ENCODE results near the gene DNM2. TPM values are rescaled to one million over a fixed set of nuclear protein-coding genes. Genes with fewer than 3 reads are reported as not detected.

Gene DNM2
- total RNA-seq, 1 experiment from 2014 or later, result 188 TPM

DNA sequence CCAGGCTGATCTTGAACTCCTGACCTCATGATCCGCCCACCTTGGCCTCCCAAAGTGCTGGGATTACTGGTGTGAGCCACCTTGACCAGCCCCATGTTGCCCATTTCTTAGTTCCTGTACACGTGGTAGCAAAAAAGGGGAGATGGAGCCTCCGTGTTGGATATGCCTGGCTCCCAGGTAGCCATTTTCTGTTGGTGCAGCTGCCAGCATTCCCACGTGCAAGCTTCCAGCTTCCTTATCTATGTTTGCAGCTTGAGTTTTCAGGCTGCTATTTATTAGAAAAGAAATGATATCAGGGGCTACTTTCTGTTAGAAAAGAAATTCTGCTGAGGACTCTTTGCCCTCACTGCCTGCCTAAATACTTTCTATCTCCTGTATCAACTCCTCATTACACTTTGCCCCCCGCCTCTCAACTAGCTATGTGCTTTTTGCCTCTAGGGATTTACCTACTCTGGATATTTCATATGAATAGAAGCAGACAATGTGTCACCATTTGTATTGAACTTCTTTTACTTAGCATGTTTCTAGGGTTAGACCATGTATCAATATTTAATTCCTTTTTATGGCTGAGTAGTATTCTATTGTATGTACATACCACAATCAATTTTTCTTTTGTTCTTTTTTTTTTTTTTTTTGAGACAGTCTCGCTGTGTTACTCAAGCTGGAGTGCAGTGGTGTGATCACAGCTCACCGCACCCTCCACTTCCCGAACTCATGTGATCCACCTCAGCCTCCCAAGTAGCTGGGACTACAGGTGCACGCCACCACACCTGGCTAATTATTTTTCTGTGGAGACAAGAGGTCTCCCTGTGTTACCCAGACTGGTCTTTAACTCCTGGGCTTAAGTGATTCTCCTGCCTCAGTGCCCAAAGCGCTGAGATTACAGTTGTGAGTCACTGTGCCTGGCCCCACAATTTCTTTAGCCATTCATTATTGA is 121.5 kb downstream of the DNM2 start:
- peaks cover 17% of the 10 kb centered on the region; the same call in 1 of the 2 replicates for H3F3A ChIP-seq (ENCODE audit: insufficient read depth, low read depth)
- H2AFZ ChIP-seq, result no peak overlapping the region
- H3K9me2 ChIP-seq (ENCODE audit: insufficient read depth), result no peaks in the 10 kb centered on the region
- no TSS peak for BruUV-seq (replicated peaks)
- H3K4me1 ChIP-seq (replicated peaks; ENCODE audit: insufficient read depth), result peaks cover 13% of the 10 kb centered on the region
- intact Hi-C loops (cut with micrococcal nuclease; ENCODE audit: unreplicated experiment), result no loop called here
- no peaks in the 10 kb centered on the region for H3K27me3 ChIP-seq (ENCODE audit: insufficient read depth, low read depth)
- no peak for DNase-seq
- no peaks in the 10 kb centered on the region for H3K36me3 ChIP-seq (ENCODE audit: low read depth)
- peaks cover 10% of the 10 kb centered on the region; the same call in 1 of the 2 replicates for H3K79me2 ChIP-seq (ENCODE audit: low read depth)
- no peaks in the 10 kb centered on the region for H3K9me3 ChIP-seq (ENCODE audit: insufficient read depth, low read depth)
- ChIA-PET CTCF (interaction anchor here (0.6 to 2.1 kb wide), 2 partner anchors 25 to 302 kb away, joined by 3 to 4 read pairs; no protein-coding TSS in a partner anchor), POLR2A (ENCODE audit: unreplicated experiment) (no interaction called here)
- no peak overlapping the region for H3K4me3 ChIP-seq
- no peak overlapping the region for H3K27ac ChIP-seq
- TF ChIP-seq, protein P1, sequence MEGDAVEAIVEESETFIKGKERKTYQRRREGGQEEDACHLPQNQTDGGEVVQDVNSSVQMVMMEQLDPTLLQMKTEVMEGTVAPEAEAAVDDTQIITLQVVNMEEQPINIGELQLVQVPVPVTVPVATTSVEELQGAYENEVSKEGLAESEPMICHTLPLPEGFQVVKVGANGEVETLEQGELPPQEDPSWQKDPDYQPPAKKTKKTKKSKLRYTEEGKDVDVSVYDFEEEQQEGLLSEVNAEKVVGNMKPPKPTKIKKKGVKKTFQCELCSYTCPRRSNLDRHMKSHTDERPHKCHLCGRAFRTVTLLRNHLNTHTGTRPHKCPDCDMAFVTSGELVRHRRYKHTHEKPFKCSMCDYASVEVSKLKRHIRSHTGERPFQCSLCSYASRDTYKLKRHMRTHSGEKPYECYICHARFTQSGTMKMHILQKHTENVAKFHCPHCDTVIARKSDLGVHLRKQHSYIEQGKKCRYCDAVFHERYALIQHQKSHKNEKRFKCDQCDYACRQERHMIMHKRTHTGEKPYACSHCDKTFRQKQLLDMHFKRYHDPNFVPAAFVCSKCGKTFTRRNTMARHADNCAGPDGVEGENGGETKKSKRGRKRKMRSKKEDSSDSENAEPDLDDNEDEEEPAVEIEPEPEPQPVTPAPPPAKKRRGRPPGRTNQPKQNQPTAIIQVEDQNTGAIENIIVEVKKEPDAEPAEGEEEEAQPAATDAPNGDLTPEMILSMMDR (conservative IDR thresholded peaks at IDR 0.05), result no peak
- no peak for TF ChIP-seq EZH2 (IDR thresholded peaks at IDR 0.05; ENCODE audit: low read depth)
- no peak overlapping the region for H3K4me2 ChIP-seq
- no peaks in the 10 kb centered on the region for H4K20me1 ChIP-seq (ENCODE audit: insufficient read depth)

DNA sequence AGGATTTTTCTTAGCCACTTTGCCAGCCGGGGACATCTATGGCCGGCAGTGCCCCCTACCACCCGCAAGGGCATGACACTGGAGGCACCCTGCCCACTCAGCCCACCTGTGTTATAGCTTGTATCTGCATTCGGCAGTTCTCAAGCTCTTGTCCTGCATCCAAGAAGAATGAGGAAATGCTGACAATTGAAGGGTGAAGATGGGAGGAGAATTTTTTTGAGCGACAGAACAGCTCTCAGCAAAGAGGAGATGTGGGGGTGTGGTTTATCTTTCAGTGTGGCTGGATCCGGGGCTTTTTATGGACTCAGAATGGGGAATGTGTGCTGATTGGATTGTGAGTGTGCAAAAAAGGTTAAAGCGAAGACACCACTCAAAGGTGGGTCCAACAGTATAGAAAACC is 124.9 kb downstream of the DNM2 start:
- H3F3A ChIP-seq (ENCODE audit: insufficient read depth, low read depth), result no peaks in the 10 kb centered on the region
- no peaks in the 10 kb centered on the region for H3K9me3 ChIP-seq (ENCODE audit: insufficient read depth, low read depth)
- intact Hi-C loops (cut with micrococcal nuclease; ENCODE audit: unreplicated experiment), result no loop called here
- H3K4me2 ChIP-seq, result no peak overlapping the region
- no peaks in the 10 kb centered on the region for H4K20me1 ChIP-seq (ENCODE audit: insufficient read depth)
- POLR2A ChIA-PET (ENCODE audit: unreplicated experiment), result no interaction called here
- CTCF ChIA-PET, result no interaction called here
- no peak overlapping the region for H3K4me3 ChIP-seq
- H2AFZ ChIP-seq, result no peak overlapping the region
- no peaks in the 10 kb centered on the region for H3K79me2 ChIP-seq (ENCODE audit: low read depth)
- no peak overlapping the region for H3K27ac ChIP-seq
- BruUV-seq (replicated peaks), result no TSS peak
- H3K9me2 ChIP-seq (ENCODE audit: insufficient read depth), result no peaks in the 10 kb centered on the region
- TF ChIP-seq, protein P1 (conservative IDR thresholded peaks at IDR 0.05), result no peak
- TF ChIP-seq EZH2 (IDR thresholded peaks at IDR 0.05; ENCODE audit: low read depth), result no peak
- DNase-seq, result peak in 1 of 2 experiments; percentile 21
- no peaks in the 10 kb centered on the region for H3K27me3 ChIP-seq (ENCODE audit: insufficient read depth, low read depth)
- no peaks in the 10 kb centered on the region for H3K36me3 ChIP-seq (ENCODE audit: low read depth)
- no peaks in the 10 kb centered on the region for H3K4me1 ChIP-seq (replicated peaks; ENCODE audit: insufficient read depth)

DNA sequence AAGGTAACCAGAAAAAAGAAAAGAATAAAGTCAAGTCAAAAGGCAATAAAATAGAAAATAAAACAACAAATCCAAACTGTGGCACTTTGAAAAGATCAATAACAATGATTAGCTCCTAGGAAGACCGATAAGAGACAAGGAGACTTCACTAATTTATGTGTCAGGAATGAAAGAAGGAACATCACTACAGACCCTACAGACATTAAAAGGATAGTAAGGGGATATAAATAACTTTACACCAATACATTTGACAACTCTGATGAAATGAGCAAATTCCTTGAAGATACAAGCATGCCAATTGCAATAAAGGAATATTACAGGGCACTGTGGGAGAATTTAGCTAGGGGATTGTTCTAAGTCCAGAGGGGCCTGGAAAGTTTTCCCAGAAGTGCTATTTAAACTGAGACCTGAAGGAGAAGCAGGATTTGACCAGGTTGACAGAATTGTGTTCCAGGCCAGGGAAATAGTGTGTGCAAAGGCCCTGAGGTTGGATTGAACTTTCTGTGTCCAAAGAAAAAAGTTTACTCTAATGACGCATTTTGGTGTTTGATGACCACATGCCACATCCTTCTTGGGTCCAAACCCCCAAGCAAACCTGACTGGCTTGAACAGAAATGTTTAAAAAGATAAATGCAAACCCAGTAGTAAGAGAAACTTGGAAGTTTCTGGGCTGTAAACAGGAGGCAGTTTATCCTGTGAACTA is 128.8 kb downstream of the DNM2 start:
- BruUV-seq (replicated peaks), result no TSS peak
- POLR2A ChIA-PET (ENCODE audit: unreplicated experiment), result interaction anchor here (0.6 kb wide), 1 partner anchor 11 kb away, joined by 3 read pairs; no protein-coding TSS in a partner anchor

More for the DNA sequence above, 128.8 kb downstream of the DNM2 start:
- no peak overlapping the region for H3K4me2 ChIP-seq
- H3K27me3 ChIP-seq (ENCODE audit: insufficient read depth, low read depth), result no peaks in the 10 kb centered on the region
- H3K4me1 ChIP-seq (replicated peaks; ENCODE audit: insufficient read depth), result no peaks in the 10 kb centered on the region
- H3K36me3 ChIP-seq (ENCODE audit: low read depth), result no peaks in the 10 kb centered on the region
- no peaks in the 10 kb centered on the region for H3K9me3 ChIP-seq (ENCODE audit: insufficient read depth, low read depth)
- H3K4me3 ChIP-seq, result no peak overlapping the region
- intact Hi-C loops (cut with micrococcal nuclease; ENCODE audit: unreplicated experiment), result no loop called here
- TF ChIP-seq, protein P1 (conservative IDR thresholded peaks at IDR 0.05), result no peak
- TF ChIP-seq EZH2 (IDR thresholded peaks at IDR 0.05; ENCODE audit: low read depth), result no peak
- CTCF ChIA-PET, result interaction anchor here (0.5 to 0.7 kb wide), 2 partner anchors 19 to 113 kb away, joined by 5 to 9 read pairs; no protein-coding TSS in a partner anchor
- no peak overlapping the region for H2AFZ ChIP-seq
- no peaks in the 10 kb centered on the region for H3K79me2 ChIP-seq (ENCODE audit: low read depth)
- no peaks in the 10 kb centered on the region for H3K9me2 ChIP-seq (ENCODE audit: insufficient read depth)
- H3F3A ChIP-seq (ENCODE audit: insufficient read depth, low read depth), result no peaks in the 10 kb centered on the region
- no peak overlapping the region for H3K27ac ChIP-seq
- H4K20me1 ChIP-seq (ENCODE audit: insufficient read depth), result no peaks in the 10 kb centered on the region
- DNase-seq, result peak in 1 of 2 experiments; percentile 28

Measured in PC-9 (cell line).